GM12865 (cell line): ENCODE measurements around the gene SLC7A7.
"Not testable (repeated sequence)": the region's sequence is repeated elsewhere in the genome, so short reads cannot be mapped to it uniquely, and the experiment has no call there.

Experiments
- DNase-seq: peaks from one replicate; pipeline ENCODE4 v3.0.0; 2010; ENCODE audit warnings: low read depth
- H3K4me3 ChIP-seq: 2 replicates; pipeline ENCODE4 v1.5.1; 2011; ENCODE audit warnings: mild to moderate bottlenecking, low read depth, low read length, control low read depth
- CTCF ChIP-seq: IDR thresholded peaks from 2 replicates; pipeline ENCODE4 v1.5.1; 2011; ENCODE audit warnings: low read length, control low read depth, low read depth, inconsistent platforms; ENCODE audit not compliant: insufficient read depth; ENCODE audit errors: missing control alignments

The SLC7A7 gene

GRCh38 chr14:22814373-22814772 is 862 bp downstream of the SLC7A7 start:
- no peak overlapping the region for H3K4me3 ChIP-seq
- TF ChIP-seq CTCF: no peak
- no peak for DNase-seq

GRCh38 chr14:22813145-22813544 is 2.1 kb downstream of the SLC7A7 start:
- no peak for TF ChIP-seq CTCF
- no peak for DNase-seq
- no peak overlapping the region for H3K4me3 ChIP-seq

- TF ChIP-seq CTCF: no peak
- DNase-seq: no peak
- no peak overlapping the region for H3K4me3 ChIP-seq
Measured at GRCh38 chr14:22812744-22813143, 2.5 kb downstream of the SLC7A7 start.

- TF ChIP-seq CTCF: no peak
Measured at GRCh38 chr14:22811722-22812121, 3.5 kb downstream of the SLC7A7 start.

GRCh38 chr14:22808388-22809209 is 6.6 kb downstream of the SLC7A7 start:
- TF ChIP-seq CTCF: no peak
- DNase-seq: no peak
- H3K4me3 ChIP-seq: no peak overlapping the region

More at GRCh38 chr14:22811722-22812121, 3.5 kb downstream of the SLC7A7 start:
- peak; percentile 44 for DNase-seq
- peak overlapping the region; percentile 20 for H3K4me3 ChIP-seq

GRCh38 chr14:22807432-22808087 is 7.7 kb downstream of the SLC7A7 start:
- H3K4me3 ChIP-seq: no peak overlapping the region
- TF ChIP-seq CTCF: no peak
- DNase-seq: no peak

- H3K4me3 ChIP-seq, DNase-seq: not testable (repeated sequence)
Measured at GRCh38 chr14:22805235-22805634, 10.0 kb downstream of the SLC7A7 start.
